OCI-LY3 (cell line): ENCODE results near the gene POLN.

Experiments
- CTCF ChIP-seq: fragments of 200-600, 300-600 bp; sonication (generic); IDR thresholded peaks from 2 replicates; pipeline ENCODE4 v1.5.1; 2014; ENCODE audit warnings: antibody characterized with exemption, low read length, low read depth
- EZH2phosphoT487 ChIP-seq: fragments of 200-600 bp; shearing (Covaris generic); IDR thresholded peaks from 2 replicates; pipeline ENCODE4 v1.6.1; 2018; ENCODE audit warnings: antibody characterized with exemption, mixed run types, low read depth

- TF ChIP-seq CTCF (no peak), EZH2phosphoT487 (no peak)
Measured at GRCh38 chr4:2138846-2139500, 102.9 kb downstream of the POLN start.
